ENCODE data around the gene SRC.

SRC gene

DNA sequence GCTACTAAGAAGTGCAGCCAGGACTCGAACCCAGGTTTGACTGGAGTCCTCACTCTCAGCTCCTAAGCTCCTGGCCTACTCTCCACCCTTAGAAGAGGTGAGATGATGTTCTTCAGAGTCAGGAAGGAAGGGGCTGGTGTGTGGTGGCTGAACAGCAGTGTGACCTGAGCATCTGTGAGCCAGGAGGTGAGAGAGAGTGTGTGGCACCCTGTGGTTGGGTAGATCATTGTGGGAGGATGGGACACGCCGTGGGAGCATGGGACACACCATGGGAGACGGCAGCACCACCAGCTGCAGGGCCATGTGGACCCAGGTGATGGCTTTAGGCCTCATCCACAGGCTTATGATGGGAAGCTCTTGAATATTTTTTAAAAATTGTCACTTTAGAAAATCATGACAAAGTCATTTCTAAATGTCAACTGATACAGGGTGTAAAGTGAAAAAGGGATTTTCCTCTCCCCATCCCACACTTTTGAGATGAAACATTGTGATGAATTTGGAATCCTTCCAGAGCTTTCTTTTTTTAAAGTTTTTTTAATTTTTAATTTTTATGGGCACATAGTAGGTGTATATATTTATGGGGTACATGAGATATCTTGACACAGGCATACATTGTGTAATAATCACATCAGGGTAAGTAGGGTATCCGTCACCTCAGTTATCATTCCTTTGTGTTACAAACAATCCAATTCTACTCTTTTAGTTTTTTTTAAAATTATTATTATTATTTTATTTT, 31.6 kb downstream of the SRC start:
- FAIRE-seq = peak; percentile 86
- DNase-seq (ENCODE audit: insufficient read length, low spot score) = no peak
- no peak for TF ChIP-seq TAF1 (IDR thresholded peaks at IDR 0.05; ENCODE audit: low read depth, low read length)
- TF ChIP-seq POLR2AphosphoS5 (IDR thresholded peaks at IDR 0.05; ENCODE audit: low read depth, low read length) = no peak
- TF ChIP-seq SPI1 (IDR thresholded peaks at IDR 0.05; ENCODE audit: low read depth, low read length) = no peak
- no peak for TF ChIP-seq POU2F2 (IDR thresholded peaks at IDR 0.05; ENCODE audit: low read depth, low read length)
- TF ChIP-seq PAX5 (IDR thresholded peaks at IDR 0.05; ENCODE audit: insufficient read depth, low read length, severe bottlenecking) = no peak
- no peak for TF ChIP-seq POLR2A (IDR thresholded peaks at IDR 0.05; ENCODE audit: low read depth, low read length)

DNA sequence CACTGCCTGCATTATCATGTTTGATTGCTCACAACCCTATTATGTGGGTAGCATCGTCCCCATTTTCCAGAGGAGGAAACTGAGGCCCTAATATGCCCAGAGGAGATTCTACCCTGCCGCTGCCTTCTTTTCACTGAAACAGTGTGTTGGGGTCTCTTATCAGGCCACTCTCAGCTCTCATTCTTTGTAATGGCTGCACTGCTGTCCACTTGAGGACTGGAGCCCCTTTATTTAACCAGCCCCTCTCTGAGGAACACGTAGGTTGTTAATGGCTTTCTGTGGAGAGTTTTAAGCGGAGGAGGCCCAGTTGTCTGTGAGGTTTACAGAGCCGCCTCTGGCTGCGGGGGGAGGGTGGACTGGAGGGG, 32.5 kb downstream of the SRC start:
- TF ChIP-seq POLR2A (IDR thresholded peaks at IDR 0.05; ENCODE audit: low read depth, low read length) (no peak), PAX5 (IDR thresholded peaks at IDR 0.05; ENCODE audit: insufficient read depth, low read length, severe bottlenecking) (no peak), TAF1 (IDR thresholded peaks at IDR 0.05; ENCODE audit: low read depth, low read length) (no peak), POLR2AphosphoS5 (IDR thresholded peaks at IDR 0.05; ENCODE audit: low read depth, low read length) (no peak), POU2F2 (IDR thresholded peaks at IDR 0.05; ENCODE audit: low read depth, low read length) (no peak), SPI1 (IDR thresholded peaks at IDR 0.05; ENCODE audit: low read depth, low read length) (no peak)
- no peak for FAIRE-seq
- no peak for DNase-seq (ENCODE audit: insufficient read length, low spot score)

DNA sequence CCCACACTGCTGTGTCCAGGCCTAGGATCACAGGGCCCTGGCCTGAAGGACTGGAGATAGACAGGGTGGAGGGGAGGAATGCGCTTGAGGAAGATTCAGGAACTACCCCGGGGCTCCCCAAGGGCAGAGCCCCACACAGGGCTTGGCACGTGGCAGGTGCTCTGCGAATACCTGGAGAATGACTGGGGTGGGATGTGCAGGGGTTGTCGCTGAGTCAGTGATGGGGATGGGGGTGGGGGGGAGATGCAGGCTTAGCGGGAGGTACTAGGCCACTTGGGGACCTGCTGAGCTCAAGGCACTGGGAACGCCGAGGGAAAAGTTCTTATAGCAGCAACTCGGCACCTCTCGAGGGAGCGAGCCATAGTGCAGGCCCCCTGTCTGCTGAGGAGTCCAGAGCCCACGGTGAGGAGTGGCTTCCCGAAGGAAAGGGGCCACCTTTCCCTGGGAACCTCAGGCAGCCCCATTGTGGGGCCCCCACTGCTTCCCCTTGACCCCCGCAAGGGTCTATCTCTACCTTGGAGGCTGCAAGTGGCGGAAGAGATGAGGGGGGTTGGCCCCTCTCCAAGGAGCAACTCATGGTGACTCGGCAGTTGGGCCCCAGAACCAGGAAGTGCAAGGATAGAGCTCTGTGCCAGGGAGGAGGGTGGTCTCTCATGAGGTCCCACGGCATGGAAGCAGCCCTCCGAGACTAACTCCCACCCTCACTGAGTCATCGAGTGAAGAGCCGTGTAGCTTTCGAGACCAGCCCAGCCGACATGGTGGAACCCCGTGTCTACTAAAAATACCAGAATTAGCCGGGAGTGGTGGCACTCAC, 33.1 kb downstream of the SRC start:
- DNase-seq (ENCODE audit: insufficient read length, low spot score) (no peak), FAIRE-seq (no peak)
- TF ChIP-seq POLR2AphosphoS5 (IDR thresholded peaks at IDR 0.05; ENCODE audit: low read depth, low read length) = no peak
- TF ChIP-seq POLR2A (IDR thresholded peaks at IDR 0.05; ENCODE audit: low read depth, low read length) = no peak
- no peak for TF ChIP-seq POU2F2 (IDR thresholded peaks at IDR 0.05; ENCODE audit: low read depth, low read length)
- no peak for TF ChIP-seq PAX5 (IDR thresholded peaks at IDR 0.05; ENCODE audit: insufficient read depth, low read length, severe bottlenecking)
- no peak for TF ChIP-seq SPI1 (IDR thresholded peaks at IDR 0.05; ENCODE audit: low read depth, low read length)
- TF ChIP-seq TAF1 (IDR thresholded peaks at IDR 0.05; ENCODE audit: low read depth, low read length) = no peak

DNA sequence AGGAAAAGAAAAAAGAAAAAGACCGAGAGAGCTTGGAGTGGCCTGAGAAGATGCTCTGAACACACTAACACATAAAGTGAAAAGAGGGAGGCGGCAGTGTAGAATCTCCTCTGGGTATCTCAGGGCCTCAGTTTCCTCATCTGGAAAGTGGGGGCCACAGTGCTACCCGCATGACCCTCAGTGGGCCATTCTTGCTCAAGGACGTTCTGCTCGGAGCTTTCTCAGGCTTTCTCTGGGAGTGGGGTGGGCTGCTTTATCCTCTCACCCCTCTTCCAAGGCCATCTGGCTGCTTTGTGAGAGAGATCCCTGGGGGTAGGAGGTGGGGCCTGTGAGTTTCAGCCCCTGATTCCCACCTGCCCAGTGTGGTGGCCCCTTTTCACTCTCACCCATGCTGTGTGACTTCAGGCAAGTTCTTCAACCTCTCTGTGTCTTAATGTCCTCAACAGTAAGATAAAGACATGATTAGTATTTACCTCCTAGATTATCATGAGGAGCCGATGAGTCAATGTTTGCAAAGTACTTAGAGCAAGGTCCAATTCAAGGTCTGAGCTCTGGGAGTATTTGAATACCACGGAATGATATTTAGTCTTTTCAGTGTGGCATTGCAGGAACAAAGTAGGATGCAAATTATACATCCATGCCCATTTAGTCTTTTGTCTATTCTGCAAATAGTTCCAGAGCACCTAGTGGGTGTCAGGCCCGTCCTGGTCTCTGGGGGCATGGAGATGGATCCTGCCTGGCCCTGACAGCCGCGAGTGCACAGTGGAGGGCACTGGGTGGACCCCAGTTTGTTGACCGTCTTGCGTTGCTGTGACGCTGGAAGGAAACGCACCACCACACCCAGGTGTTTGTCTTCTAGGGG, 34.3 kb downstream of the SRC start:
- no peak for TF ChIP-seq SPI1 (IDR thresholded peaks at IDR 0.05; ENCODE audit: low read depth, low read length)
- TF ChIP-seq TAF1 (IDR thresholded peaks at IDR 0.05; ENCODE audit: low read depth, low read length) = no peak
- TF ChIP-seq PAX5 (IDR thresholded peaks at IDR 0.05; ENCODE audit: insufficient read depth, low read length, severe bottlenecking) = no peak
- no peak for TF ChIP-seq POLR2AphosphoS5 (IDR thresholded peaks at IDR 0.05; ENCODE audit: low read depth, low read length)
- TF ChIP-seq POU2F2 (IDR thresholded peaks at IDR 0.05; ENCODE audit: low read depth, low read length) = no peak
- TF ChIP-seq POLR2A (IDR thresholded peaks at IDR 0.05; ENCODE audit: low read depth, low read length) = no peak
- DNase-seq (ENCODE audit: insufficient read length, low spot score) (no peak), FAIRE-seq (no peak)

DNA sequence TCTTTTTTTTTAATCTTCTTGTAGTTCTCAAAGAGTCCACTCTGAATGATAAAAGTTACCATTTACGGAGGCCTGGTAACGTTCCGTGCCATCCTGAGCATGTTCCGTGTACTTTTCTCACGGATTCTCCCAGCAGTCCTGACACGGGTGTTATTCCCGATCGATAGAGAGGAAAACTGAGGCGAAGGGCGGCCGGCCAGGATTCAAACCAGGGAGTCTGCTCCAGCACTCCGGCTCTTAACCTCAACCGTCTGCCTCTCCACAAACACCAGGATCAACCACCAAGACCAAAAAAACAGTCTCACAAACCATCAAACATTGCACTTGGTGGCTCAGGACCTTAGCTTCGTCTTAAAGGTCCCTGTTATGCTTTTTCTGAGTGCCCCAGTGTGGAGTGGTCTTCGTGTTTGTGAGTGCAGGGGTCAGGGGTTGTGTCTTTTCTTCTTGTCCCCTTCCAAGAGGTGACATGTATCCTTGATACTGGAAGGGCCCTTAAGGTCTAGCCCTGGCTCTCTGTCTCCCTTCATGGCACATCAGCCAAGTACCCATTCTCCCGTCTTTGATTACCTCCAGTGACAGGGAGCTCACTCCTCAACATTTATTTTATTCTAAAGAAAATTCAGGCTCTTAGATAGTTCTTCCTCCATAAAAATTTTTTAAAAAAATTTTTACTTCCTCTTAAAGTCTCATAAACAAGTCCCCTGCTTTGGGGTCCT, 35.1 kb downstream of the SRC start:
- TF ChIP-seq PAX5 (IDR thresholded peaks at IDR 0.05; ENCODE audit: insufficient read depth, low read length, severe bottlenecking) (no peak), SPI1 (IDR thresholded peaks at IDR 0.05; ENCODE audit: low read depth, low read length) (no peak), POLR2AphosphoS5 (IDR thresholded peaks at IDR 0.05; ENCODE audit: low read depth, low read length) (no peak), POU2F2 (IDR thresholded peaks at IDR 0.05; ENCODE audit: low read depth, low read length) (no peak), POLR2A (IDR thresholded peaks at IDR 0.05; ENCODE audit: low read depth, low read length) (no peak), TAF1 (IDR thresholded peaks at IDR 0.05; ENCODE audit: low read depth, low read length) (no peak)
- no peak for DNase-seq (ENCODE audit: insufficient read length, low spot score)
- no peak for FAIRE-seq

DNA sequence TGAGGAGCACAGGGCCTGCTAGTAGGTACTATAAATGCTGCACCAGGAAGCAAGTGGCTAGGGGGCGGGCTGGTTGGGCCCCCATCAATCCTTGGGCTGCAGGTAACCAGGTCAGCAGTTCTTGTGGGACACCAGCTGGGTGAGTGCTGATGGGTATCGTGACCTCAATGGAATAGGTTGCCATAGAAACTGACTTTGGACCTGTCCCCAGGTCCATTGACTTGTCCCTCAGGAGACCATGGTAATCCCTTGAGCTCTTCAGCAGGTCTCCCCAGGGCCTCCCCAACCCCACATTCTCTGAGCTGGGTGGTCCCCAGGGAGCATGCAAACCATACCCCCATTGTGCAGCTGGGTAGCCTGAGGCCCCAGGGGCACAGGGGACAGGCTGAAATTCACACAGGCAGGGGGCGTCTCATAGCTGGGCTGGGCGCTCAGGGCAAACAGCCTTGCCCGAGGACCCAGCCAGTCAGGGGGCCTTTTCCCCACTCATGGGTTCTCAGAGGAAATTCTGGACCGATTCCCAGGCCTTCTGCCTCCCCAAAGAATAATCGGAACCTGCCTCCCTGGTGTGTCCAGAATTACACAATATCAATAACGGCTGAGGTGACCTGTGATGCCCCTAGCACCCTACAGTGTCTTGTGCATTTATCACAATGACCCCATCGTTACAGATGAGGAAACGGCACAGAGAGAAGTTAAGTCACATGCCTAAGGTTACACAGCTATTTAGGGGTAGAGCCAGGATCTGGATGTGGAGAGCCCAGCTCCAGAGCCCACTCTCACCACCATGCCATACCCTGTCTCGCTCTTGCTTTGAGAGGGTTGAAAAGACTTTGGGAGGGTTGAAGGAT, 35.9 kb downstream of the SRC start:
- FAIRE-seq = peak; percentile 63
- no peak for DNase-seq (ENCODE audit: insufficient read length, low spot score)
- no peak for TF ChIP-seq POU2F2 (IDR thresholded peaks at IDR 0.05; ENCODE audit: low read depth, low read length)
- TF ChIP-seq TAF1 (IDR thresholded peaks at IDR 0.05; ENCODE audit: low read depth, low read length) = no peak
- no peak for TF ChIP-seq POLR2A (IDR thresholded peaks at IDR 0.05; ENCODE audit: low read depth, low read length)
- peak; percentile 31; the same call in 1 of the 2 replicates for TF ChIP-seq POLR2AphosphoS5 (IDR thresholded peaks at IDR 0.05; ENCODE audit: low read depth, low read length)
- no peak for TF ChIP-seq SPI1 (IDR thresholded peaks at IDR 0.05; ENCODE audit: low read depth, low read length)
- no peak for TF ChIP-seq PAX5 (IDR thresholded peaks at IDR 0.05; ENCODE audit: insufficient read depth, low read length, severe bottlenecking)

DNA sequence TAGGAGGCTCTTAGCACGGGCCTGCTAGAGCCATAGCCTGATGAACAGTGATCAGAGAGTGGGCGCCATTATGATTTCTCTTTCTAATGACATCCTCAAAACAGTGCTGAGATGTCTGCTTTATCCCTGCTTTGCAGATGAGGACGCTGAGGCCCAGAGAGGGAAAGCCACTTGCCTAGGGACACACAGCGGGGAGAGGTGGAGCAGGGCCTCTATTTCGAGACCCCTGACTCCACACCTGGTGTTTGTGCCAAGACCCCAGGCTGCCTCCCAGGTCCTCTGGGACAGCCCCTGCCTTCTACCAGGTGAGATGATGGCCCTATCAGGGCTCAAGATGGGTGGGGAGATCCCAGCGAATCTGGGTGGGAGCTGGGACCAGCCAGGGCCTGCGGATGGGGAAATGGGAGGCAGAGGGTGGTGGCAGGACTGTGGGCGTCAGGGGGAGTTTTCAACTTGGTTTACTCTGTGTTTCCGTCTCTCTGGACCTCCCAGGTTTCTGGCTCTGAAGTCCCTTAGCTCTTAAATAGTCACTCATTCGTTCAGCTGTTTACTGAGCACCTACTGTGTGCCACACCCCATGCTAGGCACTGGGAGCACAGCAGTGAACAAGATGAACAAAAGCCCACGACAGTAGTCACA, 36.7 kb downstream of the SRC start:
- FAIRE-seq = peak; percentile 31
- no peak for DNase-seq (ENCODE audit: insufficient read length, low spot score)
- TF ChIP-seq SPI1 (IDR thresholded peaks at IDR 0.05; ENCODE audit: low read depth, low read length) (peak; percentile 39), POLR2A (IDR thresholded peaks at IDR 0.05; ENCODE audit: low read depth, low read length) (no peak)
